GM12878 (cell line): Measurements from ENCODE around the gene TGFB3. TPM values are rescaled to one million over a fixed set of nuclear protein-coding genes. Genes with fewer than 3 reads are reported as not detected.

Experiments used
- ATF2 ChIP-seq: IDR thresholded peaks from 2 replicates; pipeline ENCODE4 v1.6.1; 2012; ENCODE audit warnings: low read length, inconsistent platforms
- BCL3 ChIP-seq: IDR thresholded peaks from 2 replicates; pipeline ENCODE4 v1.6.1; 2011; ENCODE audit warnings: borderline replicate concordance, low read depth, mild to moderate bottlenecking, moderate library complexity, low read length; ENCODE audit not compliant: insufficient read depth, poor library complexity, severe bottlenecking
- BHLHE40 ChIP-seq, 2 experiments: fragments of 450-650 bp in 1 of 2; IDR thresholded peaks; 2 replicates each; pipeline ENCODE4 v1.6.1; 2011 to 2017; ENCODE audit warnings: low read depth in 2 of 2, borderline replicate concordance in 1 of 2, improper control_type of control experiment in 1 of 2, low read length in 1 of 2, mild to moderate bottlenecking in 1 of 2
- BRCA1 ChIP-seq: IDR thresholded peaks from 2 replicates; pipeline ENCODE4 v1.6.1; 2011; ENCODE audit warnings: low read depth, low read length, improper control_type of control experiment
- CBFB ChIP-seq: IDR thresholded peaks from 2 replicates; pipeline ENCODE4 v1.6.1; 2016; ENCODE audit warnings: antibody characterized with exemption, low read depth
- CREB1 ChIP-seq: IDR thresholded peaks from 2 replicates; pipeline ENCODE4 v1.6.1; 2012; ENCODE audit warnings: low read depth, mild to moderate bottlenecking, inconsistent platforms
- E2F8 ChIP-seq: fragments of 450-650 bp; IDR thresholded peaks from 2 replicates; pipeline ENCODE4 v1.6.1; 2018; ENCODE audit warnings: mild to moderate bottlenecking, low read depth, moderate library complexity; ENCODE audit not compliant: partially characterized antibody
- GATAD2B ChIP-seq: fragments of 450-650 bp; conservative IDR thresholded peaks from 2 replicates; pipeline ENCODE4 v1.6.1; 2017; ENCODE audit warnings: low read depth, mild to moderate bottlenecking, moderate library complexity
- MAX ChIP-seq: IDR thresholded peaks from 2 replicates; pipeline ENCODE4 v1.6.1; 2012; ENCODE audit warnings: low read depth, low read length, improper control_type of control experiment
- MEF2A ChIP-seq: IDR thresholded peaks from 2 replicates; pipeline ENCODE4 v1.6.1; 2011; ENCODE audit warnings: low read depth, mild to moderate bottlenecking, low read length, moderate library complexity; ENCODE audit not compliant: insufficient read depth
- NBN ChIP-seq: fragments of 450-650 bp; IDR thresholded peaks from 2 replicates; pipeline ENCODE4 v1.6.1; 2016
- NR2C1 ChIP-seq: fragments of 450-650 bp; IDR thresholded peaks from 2 replicates; pipeline ENCODE4 v1.6.1; 2017; ENCODE audit warnings: antibody characterized with exemption, mild to moderate bottlenecking, moderate library complexity
- NR2F1 ChIP-seq: fragments of 450-650 bp; conservative IDR thresholded peaks from 2 replicates; pipeline ENCODE4 v1.6.1; 2017; ENCODE audit warnings: mild to moderate bottlenecking
- RCOR1 ChIP-seq: conservative IDR thresholded peaks from 2 replicates; pipeline ENCODE4 v1.6.1; 2012; ENCODE audit warnings: low read depth, low read length, improper control_type of control experiment
- RUNX3 ChIP-seq: IDR thresholded peaks from 2 replicates; pipeline ENCODE4 v1.6.1; 2012; ENCODE audit warnings: low read length, inconsistent platforms
- SMAD1 ChIP-seq: fragments of 450-650 bp; IDR thresholded peaks from 2 replicates; pipeline ENCODE4 v1.6.1; 2018; ENCODE audit warnings: mild to moderate bottlenecking, low read depth; ENCODE audit not compliant: partially characterized antibody
- SP1 ChIP-seq: IDR thresholded peaks from one replicate; pipeline ENCODE4 v1.6.1; 2011; ENCODE audit warnings: low read depth, low read length
- SPI1 ChIP-seq: IDR thresholded peaks from 2 replicates; pipeline ENCODE4 v1.6.1; 2011; ENCODE audit warnings: low read depth, mild to moderate bottlenecking, low read length, moderate library complexity, borderline replicate concordance; ENCODE audit not compliant: insufficient read depth
- YY1 ChIP-seq: IDR thresholded peaks from 2 replicates; pipeline ENCODE4 v1.6.1; 2011; ENCODE audit warnings: low read depth, mild to moderate bottlenecking, low read length
- ZNF592 ChIP-seq: fragments of 450-650 bp; IDR thresholded peaks from 2 replicates; pipeline ENCODE4 v1.6.1; 2017; ENCODE audit warnings: mild to moderate bottlenecking, moderate library complexity
- polyA plus RNA-seq, 11 experiments: library from polyadenylated mRNA; depleted of rRNA in 4 of 11; unstranded in 6 of 11; stranded (reverse) in 5 of 11; fragments of >200 nt; fragmentation: Nextera tagmentation in 4 of 11; fragmentation: Illumina TruSeq in 1 of 11; extraction: Ambion mirVana in 4 of 11; extraction: Trizol in 1 of 11; gene quantifications; 1 replicate in 1 of 11; 2 replicates in 10 of 11; pipeline versions ENCODE4 v1.2.1 to v1.2.3, GENCODE V29; 2011 to 2016; ENCODE audit warnings: inconsistent platforms in 2 of 11, missing spikeins in 2 of 11, low read depth in 1 of 11
- total RNA-seq, 4 experiments: library from RNA; depleted of rRNA in 3 of 4; stranded (reverse); fragments of >200 nt in 3 of 4; fragmentation: Illumina TruSeq in 1 of 4; extraction: Trizol in 1 of 4; gene quantifications; 2 replicates each; pipeline versions ENCODE4 v1.2.1 to v1.2.3, GENCODE V29; 2013 to 2021

Gene TGFB3
- total and polyA plus RNA-seq, 10 of the 15 experiments (the other 5 are each of a cell fraction or from before 2014, with no cell fraction given), result 0.27 to 2.6 (median 0.82) TPM

GRCh38 chr14:75985618-75986438 is 4.0 kb upstream of the TGFB3 start, which contains the start of gene IFT43 (continued):
- TF ChIP-seq BCL3, result no peak
- TF ChIP-seq CBFB, result no peak
- no peak for TF ChIP-seq MEF2A
- TF ChIP-seq BHLHE40 (IDR thresholded peaks at IDR 0.05; ENCODE audit: borderline replicate concordance in 1 of 2, low read depth in 2 of 2, low read length in 1 of 2), result peak in 1 of 2 experiments; percentile 11; a peak in 1 of 4 replicates
- TF ChIP-seq RCOR1, result no peak
- 0 out of 2 replicates have a peak, but pooled peaks have one; percentile 29 for TF ChIP-seq NR2F1
- peak; percentile 53; the same call in 1 of the 2 replicates for TF ChIP-seq NBN
- TF ChIP-seq SP1, result peak; percentile 74
- peak; percentile 55 for TF ChIP-seq YY1
- no peak for TF ChIP-seq E2F8
- TF ChIP-seq SPI1, result no peak
- TF ChIP-seq CREB1, result peak; percentile 93
- TF ChIP-seq ATF2, result no peak
- TF ChIP-seq NR2C1, result no peak
- peak; percentile 5 for TF ChIP-seq RUNX3
- TF ChIP-seq BRCA1, result no peak
- peak; percentile 53 for TF ChIP-seq MAX
- TF ChIP-seq SMAD1, result no peak
- TF ChIP-seq GATAD2B, result peak; percentile 57; the same call in 1 of the 2 replicates
- TF ChIP-seq ZNF592, result no peak
